KBM-7 (cell line): ENCODE results near the gene PCNP.
"Not testable (repeated sequence)": the region's sequence is repeated elsewhere in the genome, so short reads cannot be mapped to it uniquely, and the experiment has no call there.

Source experiments
- DNase-seq: peaks from one replicate; pipeline ENCODE4 v3.0.0-alpha.2; 2015
- in situ Hi-C: fragments of 300-500 bp; cut with MboI; formaldehyde crosslinking; loops from 2 replicates; pipeline ENCODE4 v1.14.3; 2020; ENCODE audit warnings: low sequenced_read_pairs, low pct_unique_long_range_greater_than_20kb, mixed read lengths

PCNP gene

DNA sequence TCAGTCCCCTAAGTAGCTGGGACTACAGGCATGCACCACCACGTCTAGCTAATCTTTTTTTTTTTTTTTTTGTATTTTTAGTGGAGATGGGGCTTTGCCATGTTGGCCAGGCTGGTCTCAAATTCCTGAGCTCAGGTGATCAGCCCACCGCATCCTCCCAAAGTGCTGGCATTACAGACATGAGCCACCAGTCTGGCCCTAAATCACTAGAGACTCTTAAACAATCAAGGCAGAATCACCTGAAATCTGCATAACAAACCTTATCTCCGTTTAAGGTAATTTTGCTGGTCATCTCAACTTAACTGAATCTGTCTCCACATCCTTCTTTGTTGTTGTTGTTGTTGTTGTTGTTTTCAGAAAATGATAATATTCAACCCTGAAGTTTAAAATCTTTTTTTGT, 17.9 kb upstream of the PCNP start:
- no peak for DNase-seq
- in situ Hi-C loops, result no loop called here

DNA sequence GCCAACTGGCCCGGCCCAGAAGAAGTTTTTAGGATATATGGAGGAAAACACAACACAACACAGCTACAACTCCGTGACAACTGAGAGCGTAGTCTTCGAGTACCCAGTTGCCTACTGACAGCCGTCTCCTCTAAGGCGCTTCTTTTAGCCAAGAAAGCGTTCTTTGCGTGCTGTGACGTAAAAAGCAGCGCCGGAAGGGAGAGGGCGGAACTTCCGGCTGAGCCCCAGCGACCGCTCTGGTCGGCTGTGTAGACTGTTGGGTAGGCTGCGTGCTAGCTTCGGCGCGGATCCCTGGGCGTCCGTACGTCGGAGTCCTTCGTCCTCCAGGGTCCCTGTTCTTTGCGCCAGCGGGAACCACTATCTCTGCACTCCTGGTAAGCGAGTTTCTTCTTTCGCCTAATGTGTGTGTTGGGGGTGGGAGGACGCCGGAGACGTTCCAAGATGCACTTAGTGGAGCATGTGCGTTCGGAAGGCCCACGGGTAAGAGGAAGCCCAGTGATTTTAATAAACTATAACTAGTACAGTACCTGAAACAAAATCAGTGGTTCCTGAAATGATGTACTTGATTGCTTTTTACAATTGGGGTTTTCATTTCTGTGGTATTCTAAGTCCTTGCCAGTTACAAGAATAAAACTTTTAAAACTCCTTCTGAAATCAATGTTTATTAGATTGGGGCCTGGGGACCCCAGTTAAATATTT, 12.2 kb upstream of the PCNP start, which contains the start of gene TRMT10C:
Gene TRMT10C (plus strand): TSS at position 239 of the 699 bp plus-strand sequence. CDS start 2,914 bp downstream, outside the sequence.
- peak; percentile 95 for DNase-seq
- in situ Hi-C loops, result no loop called here

DNA sequence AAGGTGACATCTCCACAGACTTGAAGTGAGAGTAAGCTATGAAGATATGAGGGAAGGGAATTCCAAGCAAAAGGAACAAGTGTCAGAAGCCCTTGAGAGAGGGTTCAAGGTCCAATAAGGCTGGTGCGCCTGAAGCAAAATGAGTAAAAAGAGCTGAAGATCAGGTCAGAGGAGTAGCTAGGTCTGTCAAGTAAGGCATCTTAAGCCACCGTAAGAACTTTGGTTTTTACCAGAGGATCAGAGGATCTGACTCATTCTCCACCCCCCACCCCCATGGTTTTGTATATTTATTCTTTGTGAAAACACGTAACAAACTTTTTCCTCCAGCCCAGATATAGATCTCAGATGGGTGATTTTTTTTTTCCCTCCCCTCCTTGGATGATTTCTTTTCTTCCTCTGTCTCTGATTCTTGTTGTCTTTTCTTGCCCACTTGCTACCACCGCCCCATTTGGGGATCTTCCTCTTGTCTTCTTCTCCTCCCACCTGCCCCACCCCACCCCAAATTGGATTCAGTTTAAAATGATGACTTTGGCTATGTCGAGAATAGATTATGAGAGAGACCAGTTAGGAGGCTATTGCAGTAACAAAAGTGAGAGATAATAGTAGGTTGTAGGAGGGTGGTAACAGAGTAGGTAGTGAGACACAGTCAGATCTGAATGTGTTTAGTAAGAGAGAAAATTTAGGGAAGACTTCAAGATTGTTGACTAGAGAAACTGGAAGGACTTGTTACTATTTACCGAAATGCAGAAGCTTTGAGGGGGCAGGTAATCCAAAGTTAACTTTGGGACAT, 6.3 kb upstream of the PCNP start:
- DNase-seq, result no peak
- in situ Hi-C loops, result no loop called here

DNA sequence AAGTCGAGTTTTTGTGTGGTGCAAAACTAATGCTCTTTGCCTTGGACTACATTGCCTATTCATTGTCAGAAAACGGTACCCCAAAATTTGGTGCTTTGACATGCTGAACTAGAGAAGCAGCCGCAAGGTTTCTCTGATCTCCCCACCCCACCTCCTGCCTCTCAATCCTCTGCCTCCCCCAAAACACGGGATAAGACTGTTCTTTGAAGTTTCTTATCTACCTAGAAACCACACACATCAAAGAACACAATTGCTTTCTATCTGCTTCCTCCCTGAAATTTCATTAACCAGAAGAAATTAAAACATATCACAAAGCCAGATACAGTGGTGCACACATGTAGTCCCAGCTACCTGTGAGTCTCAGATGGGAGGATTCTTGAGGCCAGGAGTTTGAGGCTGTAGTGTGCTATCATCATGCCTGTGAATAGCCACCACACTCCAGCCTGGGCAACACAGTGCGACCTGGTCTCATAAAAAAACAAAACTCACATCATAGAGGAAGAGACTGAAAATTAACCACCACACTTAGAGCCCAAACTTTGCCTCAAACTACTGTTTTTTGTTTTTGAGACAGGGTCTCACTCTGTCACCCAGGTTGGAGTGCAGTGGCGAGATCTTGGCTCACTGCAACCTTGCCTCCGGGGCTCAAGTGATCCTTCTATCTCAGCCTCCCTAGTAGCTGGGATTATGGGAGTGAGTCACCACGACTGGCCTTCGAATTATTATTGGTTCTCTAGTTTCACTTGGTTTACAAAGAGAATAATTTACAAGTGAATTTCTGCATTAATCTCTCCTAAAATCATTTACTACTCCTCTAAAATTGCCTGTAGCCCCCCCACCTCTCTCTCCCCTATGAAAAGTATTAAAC, 2.7 kb upstream of the PCNP start:
- DNase-seq, result no peak
- in situ Hi-C loops, result no loop called here

DNA sequence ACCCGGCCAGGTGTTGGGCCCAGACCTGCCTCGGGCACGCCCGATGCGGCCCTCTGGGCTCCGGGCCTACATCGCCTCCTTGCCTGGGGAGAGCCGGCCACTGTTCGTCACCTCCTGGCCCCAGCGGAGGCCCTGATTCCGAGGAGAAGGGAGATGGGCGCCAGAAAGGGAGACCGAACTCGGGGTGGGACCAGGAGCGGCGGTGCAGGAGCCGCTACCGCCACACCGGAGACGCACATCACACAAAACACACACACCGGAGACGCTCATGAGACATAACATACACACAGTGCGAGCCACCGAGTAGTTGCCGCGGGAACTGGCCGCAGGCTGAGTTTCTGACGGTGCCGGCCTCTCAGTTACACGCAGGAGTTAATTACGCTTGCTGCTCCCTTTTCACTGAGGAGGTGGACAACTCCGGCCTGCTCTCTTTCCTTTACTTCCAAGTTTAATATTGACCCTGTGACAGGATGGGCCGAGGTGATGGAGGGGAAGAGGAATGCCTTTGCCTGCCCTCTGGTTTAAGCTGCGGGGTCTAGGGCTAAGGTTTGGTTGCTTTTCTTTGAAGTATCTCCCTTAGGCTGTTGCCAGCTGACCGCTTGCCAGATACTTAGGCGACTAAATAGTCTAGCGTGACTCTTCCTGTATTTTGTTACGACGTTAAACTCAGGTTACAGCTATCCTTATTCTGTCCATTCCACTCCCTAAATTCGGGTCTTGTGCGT, 570 bp downstream of the PCNP start:
- in situ Hi-C loops, result no loop called here
- DNase-seq, result peak; percentile 69

DNA sequence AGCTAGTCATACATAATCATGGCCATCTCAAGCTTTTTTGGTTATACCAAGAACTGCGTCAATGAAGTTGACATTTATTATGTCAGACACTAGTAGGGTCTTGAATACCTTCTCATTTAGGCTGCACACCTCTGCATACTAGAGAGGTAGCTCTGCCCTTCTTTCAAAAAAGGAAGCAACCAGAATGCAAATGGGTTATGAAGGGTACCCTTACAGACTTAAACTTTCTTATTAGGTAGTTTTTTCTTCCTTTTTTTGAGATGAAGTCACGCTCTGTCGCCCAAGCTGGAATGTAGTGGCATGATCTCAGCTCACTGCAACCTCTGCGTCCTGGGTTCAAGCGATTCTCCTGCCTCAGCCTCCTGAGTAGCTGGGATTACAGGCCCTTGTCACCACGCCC, 3.3 kb downstream of the PCNP start:
- DNase-seq, result peak; percentile 27
- in situ Hi-C loops, result no loop called here

DNA sequence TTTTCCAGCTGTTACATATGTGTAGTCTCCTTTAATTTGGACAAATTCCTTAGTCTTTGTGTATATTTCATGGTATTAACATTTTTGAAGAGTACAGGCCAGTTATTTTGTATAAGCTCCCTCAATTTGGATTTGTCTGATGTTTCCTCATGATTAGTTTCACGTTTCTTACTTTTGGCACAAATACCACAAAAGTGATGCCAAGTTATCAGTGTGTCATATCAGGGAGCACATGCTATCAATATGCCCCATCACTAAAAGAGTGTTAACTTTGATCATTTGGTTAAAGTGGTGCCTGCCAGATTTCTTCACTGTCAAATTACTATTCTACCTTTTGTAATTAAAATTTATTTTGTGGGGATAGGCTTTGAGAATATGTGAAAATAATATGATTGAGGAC, 14.6 kb downstream of the PCNP start:
- no peak for DNase-seq

DNA sequence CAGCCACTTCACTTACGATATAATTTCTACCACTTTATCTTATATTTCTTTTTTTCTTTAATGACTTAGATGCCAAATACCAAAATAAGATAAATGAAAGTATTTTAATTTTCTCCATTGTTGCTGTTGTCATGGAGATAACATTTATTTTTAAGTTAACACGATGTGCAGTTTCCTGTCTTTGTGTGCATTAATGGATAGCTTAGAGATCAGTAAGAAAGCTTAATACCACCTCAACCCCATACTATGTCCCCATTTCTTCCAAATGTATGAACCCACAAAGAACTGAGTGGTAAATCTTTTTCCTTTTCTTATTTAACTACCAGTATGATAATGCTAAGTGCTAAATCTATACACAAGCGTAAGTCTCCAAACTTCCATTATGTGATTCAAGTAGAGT, 17.1 kb downstream of the PCNP start:
- in situ Hi-C loops, result no loop called here
- DNase-seq, result no peak

More for the DNA sequence above, 14.6 kb downstream of the PCNP start:
- in situ Hi-C loops, result no loop called here

DNA sequence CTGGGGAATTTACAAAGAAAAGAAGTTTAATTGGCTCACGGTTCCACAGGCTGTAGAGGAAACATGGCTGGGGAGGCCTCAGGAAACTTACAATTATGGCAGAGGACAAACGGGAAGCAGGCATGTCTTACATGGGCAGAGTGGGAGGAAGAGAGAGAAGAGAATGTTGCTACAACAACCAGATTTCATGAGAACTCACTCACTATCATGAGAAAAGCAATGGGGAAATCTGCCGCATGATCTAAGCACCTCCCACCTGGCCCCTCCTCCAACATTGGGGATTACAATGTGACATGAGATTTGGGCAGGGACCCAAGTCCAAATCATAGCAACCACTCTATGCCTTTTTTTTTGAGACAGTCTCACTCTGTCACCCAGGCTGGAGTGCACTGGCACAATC, 28.8 kb downstream of the PCNP start:
- peak; percentile 53 for DNase-seq
- in situ Hi-C loops, result no loop called here

DNA sequence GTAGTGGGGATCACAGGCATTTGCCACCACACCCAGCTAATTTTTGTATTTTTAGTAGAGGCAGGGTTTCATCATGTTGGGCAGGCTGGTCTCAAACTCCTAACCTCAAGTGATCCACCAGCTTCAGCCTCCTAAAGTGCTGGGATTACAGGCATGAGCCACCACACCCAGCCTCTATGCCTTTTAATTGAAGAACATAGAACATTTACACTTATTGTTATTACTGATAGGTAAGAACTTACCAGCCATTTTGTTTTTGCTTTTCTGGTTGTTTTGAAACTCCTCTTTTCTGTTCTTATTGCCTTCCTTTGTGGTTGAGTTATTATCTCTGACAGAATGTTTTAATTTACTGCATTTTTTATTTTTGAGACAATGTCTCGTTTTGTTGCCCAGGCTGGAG, 29.2 kb downstream of the PCNP start:
- no peak for DNase-seq
- in situ Hi-C loops, result no loop called here

DNA sequence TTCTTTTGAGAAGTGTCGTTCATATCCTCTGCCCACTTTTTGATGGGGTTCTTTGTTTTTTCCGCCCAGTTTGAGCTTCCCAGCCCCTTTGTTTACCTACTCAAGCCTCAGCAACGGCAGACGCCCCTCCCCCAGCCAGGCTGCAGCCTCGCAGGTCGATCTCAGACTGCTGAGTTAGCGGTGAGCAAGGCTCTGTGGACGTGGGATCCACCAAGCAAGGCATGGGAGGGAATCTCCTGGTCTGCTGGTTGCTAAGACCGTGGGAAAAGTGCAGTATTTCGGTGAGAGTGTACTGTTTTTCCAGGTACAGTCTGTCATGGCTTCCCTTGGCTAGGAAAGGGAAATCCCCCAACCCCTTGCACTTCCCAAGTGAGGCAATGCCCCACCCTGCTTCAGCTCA, 31.4 kb downstream of the PCNP start:
- in situ Hi-C loops, DNase-seq: not testable (repeated sequence)

DNA sequence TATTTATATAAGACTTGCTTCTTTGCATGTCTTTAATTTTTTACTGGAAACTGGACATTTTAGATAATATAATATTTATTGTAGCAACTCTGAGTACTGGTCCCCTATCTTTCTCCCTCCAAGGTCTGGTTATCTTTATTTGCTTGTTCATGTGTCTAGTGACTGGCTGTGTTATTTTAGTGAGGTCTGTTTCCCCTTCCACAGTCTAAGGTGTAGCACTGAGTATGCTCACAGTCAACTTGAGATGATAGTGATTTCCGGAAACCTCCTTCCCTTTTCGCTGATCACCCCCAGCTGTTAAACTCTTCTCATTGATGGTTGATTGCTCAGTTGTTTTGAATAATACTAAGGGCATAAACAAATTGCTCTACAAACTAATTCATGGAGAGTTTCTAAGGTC, 37.0 kb downstream of the PCNP start:
- peak; percentile 39 for DNase-seq
- in situ Hi-C loops, result no loop called here

DNA sequence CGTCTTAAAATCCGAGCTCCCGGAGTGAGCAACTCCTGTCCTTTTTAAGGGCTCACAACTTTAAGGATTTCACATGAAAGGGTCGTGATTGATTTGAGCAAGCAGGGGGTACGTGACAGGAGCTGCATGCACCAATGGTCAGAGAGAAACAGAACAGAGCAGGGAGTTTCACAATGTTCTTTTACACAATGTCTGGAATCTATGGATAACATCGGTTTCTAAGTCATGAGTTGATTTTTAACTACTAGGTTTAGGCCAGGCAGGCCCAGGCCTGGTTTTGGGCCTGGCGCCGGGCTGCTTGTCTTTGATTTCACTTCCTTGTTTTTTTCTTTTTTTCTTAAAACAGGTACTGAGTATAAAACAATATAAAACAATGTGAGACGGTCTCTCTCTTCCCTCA, 39.0 kb downstream of the PCNP start:
- DNase-seq, in situ Hi-C loops: not testable (repeated sequence)

DNA sequence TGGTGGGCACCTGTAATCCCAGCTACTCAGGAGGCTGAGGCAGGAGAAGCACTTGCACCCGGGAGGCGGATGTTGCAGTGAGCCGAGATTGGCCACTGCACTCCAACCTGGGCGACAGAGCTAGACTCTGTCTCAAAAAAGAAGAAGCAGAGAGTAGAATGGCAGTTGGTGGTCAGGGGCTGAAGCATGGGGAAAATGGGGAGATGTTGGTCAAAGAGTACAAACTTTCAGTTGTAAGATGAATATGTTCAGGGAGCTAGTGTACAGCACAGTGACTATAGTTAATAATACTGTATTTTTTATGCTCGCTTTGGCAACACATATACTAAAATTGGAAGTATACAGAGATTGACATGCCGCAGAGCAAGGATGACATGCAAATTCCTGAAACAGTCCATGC, 41.5 kb downstream of the PCNP start:
- in situ Hi-C loops, result no loop called here

DNA sequence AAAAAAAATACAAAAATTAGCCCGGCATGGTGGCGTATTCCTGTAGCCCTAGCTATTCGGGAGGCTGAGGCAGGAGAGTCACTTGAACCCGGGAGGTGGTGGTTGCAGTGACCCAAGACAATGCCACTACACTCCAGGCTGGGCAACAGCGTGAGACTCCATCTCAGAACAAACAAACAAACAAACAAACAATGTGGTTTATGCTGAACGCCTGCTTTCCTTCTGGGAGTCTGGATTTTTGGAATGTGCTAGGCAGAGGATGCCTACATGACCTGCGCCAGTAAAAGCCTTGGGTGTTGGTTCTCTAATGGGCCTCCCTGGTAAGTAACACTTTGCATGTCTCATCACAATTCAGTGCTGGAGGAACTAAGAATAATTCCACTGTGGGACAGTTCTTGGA, 43.5 kb downstream of the PCNP start:
- DNase-seq, result no peak
- in situ Hi-C loops, result no loop called here

More for the DNA sequence above, 41.5 kb downstream of the PCNP start:
- no peak for DNase-seq

DNA sequence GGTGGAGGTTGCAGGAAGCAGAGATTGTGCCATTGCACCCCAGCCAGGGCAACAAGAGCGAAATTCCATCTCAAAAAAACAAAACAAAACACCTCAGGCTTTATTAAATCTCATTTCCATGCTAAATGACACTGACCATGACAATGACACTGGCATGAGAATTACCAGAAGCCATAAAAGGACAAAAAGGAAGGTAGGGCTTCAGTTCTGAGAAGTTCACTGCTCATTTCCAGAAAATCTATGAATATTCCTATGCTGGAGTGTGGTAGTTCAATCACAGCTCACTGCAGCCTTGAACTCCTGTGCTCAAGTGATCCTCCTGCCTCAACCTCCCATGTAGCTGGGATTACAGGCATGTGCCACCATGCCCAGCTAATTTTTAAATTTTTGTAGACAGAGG, 44.7 kb downstream of the PCNP start:
- in situ Hi-C loops, result no loop called here
- no peak for DNase-seq

DNA sequence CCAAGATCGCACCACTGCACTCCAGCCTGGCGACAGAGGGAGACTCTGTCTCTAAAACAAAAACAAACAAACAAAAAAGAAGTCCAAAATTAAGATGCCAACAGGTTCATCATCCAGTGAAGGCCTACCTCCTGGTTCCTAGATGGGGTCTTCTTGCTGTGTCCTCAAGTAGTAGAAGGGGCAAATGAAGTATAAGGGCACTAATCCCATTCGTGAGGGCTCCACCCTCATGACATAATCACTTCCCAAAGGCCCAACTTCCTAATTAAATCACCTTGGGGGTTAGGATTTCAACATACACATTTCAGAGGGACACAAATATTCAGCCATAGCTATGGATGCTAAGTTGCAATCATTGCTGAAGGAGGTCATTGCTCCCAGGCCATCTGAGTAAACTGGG, 45.8 kb downstream of the PCNP start:
- in situ Hi-C loops, result no loop called here

DNA sequence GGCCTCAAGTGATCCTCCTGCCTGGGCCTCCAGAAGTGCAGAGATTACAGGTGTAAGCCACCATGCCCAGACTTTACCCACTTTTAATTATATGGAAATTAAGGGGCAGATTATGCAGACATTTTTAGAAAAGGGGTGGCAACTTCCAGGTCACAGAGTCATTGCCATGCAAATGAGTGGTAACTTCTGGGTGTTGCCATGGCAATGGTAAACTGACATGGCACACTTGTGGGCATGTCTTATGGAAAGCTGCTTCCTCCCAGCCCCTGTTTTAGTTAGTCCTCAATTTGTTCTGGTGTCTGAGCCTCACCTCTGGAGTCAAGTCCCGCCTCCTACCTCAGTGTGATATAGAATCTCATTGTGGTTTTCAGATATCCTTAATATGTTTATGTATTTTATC, 49.7 kb downstream of the PCNP start:
- in situ Hi-C loops, result no loop called here

More for the DNA sequence above, 45.8 kb downstream of the PCNP start:
- no peak for DNase-seq

DNA sequence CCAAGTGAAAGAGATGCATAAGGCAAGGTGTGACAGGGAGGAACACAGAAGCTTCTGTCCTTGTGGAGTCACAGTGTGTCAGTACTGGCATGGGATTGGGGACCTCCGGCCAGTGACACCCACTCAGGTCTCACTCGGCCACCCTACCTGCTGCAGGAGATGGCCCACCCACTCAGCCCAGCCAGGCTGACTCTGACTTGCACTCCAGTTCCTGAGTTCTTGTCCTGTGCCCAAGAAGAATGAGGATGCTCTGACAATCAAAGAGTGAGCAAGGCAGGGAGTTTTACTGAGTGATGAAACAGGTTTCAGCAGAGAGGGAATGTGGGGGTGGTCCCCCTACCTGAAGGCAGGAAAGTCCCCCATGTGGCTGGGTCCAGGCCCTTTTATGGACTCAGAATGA, 50.9 kb downstream of the PCNP start:
- DNase-seq, result no peak
- in situ Hi-C loops, result no loop called here

More for the DNA sequence above, 49.7 kb downstream of the PCNP start:
- no peak for DNase-seq
